HG03045 (cell line): ENCODE results near the gene SLC35F4.
"Not testable (repeated sequence)": the region's sequence is repeated elsewhere in the genome, so short reads cannot be mapped to it uniquely, and the experiment has no call there.

Experiments
- ATAC-seq: cut with Tn5 transposase; IDR thresholded peaks from one replicate; pipeline ENCODE4 v1.9.1; 2021; ENCODE audit warnings: mild to moderate bottlenecking, moderate library complexity; ENCODE audit not compliant: unreplicated experiment

SLC35F4 gene

DNA sequence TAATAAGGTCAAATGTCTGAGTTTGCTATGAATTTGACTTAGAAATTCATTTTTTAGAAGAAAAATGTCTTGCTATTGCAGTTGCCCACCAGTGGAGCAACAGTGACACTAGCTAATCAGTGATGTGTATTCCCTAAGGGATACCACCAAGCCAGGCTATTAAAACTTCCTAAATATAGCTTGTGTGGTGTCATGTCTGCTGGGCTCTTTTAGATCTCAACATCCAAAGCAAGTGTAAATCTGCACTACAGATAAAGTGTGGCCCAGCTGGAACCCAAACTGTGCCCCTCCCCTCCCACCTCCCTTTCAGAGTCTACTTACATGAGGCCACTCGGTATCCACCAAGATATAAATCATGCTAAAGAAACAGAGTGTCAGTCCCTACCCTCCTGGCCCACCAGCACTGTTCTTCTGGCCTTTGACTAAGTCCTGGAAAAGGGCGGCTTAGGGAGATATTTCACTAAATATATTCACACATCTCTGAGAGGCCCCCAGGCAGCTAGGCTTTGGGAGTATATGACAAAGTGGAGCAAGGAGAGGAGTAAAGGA, 53.8 kb downstream of the SLC35F4 start:
- no peak for ATAC-seq

DNA sequence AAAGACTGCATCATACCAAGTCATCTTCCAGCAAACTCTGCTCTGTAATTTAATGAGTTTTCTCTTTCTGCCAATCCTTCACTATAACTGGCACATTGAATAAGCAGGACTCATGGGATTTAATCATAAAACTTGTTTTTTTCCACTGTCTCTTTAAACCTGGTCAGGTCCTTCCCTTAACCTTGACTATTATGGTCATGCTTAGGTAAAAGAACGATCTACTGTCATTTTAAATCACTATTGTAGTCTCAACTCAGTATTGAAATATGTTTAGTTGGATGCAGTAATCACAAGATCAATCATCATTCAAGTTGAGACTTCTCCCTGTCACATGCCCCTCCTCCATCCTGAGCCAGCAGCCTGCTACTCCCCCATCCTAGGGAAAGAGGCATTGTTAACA, 56.1 kb downstream of the SLC35F4 start:
- ATAC-seq: no peak

DNA sequence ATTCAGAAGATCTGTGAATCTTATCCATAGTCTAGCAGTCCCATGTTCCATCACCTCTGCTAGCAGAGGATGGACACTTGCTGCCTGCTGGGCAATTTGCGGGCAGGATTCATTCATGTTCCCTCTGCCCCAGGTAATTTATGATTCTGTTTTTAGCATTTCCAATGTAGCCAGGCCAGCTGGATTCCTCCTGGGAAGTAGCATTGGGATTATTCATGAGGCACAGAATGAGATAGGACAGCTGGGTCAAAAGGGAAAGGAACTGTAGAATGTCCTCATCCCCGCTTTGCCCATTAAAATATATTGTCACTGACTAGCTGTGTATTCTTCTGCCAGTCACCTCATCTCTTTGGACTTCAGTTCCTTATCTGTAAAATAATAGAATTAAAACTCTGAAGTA, 68.7 kb downstream of the SLC35F4 start:
- ATAC-seq: no peak

DNA sequence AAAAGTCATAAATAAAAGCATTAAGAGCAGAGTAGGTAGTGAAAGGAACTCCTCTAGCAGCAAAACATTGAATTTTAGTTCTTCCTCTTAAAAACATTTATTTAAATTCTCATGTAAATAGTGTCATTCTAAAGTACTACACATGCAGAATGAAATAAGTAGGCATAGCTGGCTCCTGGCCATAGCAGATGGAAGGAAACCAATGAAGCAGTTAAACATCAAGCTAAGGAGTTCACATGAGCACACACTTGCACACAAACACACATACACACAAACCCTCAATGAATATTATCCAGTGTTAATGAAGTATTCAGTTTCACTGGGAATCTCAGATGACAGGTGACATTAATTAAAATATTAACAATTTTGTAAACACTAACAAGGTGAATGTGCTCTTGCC, 69.3 kb downstream of the SLC35F4 start:
- ATAC-seq: no peak

DNA sequence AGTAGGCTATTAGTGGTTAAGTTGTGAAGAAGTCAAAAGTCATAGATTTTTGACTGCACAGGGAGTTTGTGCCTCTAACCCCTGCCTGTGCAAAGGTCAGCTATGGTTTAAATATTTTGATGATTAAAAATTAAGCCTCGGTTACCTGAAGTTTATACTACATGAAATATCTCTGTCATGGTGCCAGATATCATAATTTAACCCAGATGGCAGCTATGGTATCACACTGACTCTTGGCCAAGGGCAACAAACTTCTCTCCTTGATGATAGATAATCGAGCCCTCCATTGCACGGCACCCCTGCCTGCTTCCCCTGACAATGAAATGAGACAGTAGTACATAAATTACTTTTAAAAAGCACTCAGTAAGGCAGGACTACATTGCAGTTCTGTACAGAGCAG, 80.8 kb downstream of the SLC35F4 start:
- no peak for ATAC-seq

DNA sequence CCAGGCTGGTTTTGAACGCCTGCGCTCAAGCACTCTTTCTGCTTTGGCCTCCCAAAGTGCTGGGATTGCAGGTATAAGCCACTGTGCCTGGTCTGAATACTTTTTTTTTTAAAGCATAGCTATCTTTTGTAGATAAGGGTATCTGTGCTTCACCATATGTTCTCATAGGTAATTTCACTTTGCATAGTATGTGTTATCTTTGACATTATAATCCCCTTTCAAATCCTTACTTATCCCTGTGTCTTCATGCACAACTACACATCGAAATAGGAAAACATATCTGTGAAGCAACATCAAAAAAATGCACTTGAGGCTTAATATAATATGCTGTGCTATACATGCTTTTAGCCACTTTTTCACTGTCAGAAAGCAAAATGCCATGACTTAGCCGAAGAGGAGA, 94.1 kb downstream of the SLC35F4 start:
- ATAC-seq: no peak

DNA sequence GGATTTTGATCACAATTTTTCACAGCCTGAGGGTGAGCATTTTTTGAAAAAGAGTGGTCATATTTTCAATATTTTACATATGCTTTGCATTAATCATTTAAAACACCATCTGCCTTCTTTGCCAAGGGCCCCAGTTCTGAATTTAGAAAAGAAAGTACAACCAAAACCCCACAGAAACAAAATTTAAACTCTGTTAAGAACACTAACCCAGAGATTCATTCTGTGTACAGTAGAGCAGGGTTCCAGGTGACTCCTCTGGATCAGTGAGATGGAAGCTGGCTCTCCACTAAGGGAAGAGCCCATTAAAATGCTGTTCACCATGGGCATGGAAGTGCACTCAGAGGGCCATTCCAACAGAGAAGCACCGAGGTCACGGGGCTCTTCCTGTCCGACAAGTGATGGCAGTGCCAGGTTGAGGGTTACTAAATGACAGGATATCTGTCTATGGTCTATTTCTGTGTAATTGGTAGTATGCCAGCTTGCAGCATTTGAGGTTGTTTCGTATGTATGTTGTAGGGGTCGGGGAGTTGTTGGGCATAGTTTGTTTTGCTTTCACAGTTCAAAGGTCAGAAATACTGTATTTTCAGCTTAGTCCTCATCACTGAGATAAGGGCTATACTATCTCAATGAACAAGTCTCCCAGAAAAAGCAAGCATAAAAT, 95.9 kb downstream of the SLC35F4 start:
- ATAC-seq: no peak

DNA sequence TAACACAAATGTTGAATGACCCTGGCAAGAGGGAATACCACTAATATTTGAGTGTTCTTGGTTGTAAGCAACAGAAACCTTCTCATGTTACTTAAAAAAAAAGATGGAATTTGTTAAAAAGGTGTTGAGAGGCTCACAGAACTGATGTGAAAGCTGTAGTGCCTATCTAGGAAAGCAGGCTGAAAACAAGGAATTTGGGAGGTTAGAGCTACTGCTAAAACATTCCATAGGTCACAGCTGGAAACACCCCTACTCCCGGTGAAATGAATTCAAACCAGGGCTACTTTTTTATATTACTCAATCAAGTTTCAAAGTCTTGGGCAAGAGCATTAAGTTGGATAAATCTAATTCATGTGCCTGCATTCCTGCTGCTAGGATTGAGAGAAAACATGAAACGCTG, 104.1 kb downstream of the SLC35F4 start:
- ATAC-seq: no peak

DNA sequence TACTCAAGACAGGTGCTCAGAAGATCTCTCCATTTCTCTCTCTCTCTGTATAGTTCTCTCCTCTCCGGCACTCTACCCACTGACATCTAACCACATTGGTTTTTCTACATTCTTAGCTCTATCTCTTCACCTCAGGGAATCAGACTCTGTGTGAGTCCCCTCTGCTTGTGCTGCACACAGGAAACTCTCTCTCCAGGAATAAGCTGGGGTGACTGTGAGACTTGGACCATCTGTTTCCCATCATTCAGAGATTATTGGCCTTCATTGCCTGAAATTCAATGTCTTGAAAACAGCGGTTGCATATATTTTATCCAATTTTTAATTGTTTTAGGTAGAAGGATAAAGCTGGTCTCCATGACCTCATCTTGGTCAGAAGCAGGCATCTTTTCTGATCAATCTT, 105.0 kb downstream of the SLC35F4 start:
- ATAC-seq: no peak

DNA sequence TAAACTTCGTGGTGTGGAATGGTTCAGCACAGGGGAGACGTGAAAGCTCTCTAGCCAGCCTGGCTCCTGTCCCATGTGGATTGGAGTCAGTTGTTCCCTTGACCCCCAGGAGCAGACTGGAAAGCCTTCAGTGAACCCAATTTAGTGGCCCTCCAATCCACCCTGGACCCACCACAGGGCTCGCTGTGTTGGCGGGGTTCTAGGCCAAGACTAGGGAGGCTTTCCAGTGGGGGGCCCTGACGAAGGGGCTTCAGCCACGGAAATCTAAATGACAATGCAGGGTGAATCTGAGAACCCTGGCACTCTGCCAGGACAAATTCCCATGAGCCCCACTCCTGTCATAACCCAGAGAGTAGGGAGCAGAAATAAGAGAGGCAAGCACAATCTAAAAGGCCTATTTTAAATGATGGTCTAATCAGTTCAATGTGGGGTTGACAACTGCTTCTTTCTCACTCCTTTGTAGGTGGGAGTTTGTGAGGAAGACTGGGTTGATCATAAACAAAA, 110.8 kb downstream of the SLC35F4 start:
- ATAC-seq: no peak

DNA sequence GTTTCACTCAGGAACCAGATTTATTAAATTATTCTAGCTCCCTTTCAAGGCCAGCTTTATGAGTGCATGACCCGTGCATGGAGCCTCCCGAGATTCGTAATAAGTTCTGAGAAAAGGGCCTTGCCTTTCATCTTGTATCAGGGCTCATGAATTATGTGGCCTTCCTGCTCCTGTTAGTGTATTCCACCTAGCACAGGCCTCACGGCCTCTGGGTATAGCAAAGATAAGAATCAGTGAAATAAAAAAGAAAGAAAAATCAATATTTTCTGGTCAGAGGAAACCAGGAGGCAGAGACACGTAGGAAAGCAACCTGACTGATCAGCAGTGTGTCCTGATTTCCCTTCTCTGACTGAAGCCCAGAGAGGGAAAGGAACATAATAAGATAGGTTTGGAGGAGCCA, 111.4 kb downstream of the SLC35F4 start:
- no peak for ATAC-seq

DNA sequence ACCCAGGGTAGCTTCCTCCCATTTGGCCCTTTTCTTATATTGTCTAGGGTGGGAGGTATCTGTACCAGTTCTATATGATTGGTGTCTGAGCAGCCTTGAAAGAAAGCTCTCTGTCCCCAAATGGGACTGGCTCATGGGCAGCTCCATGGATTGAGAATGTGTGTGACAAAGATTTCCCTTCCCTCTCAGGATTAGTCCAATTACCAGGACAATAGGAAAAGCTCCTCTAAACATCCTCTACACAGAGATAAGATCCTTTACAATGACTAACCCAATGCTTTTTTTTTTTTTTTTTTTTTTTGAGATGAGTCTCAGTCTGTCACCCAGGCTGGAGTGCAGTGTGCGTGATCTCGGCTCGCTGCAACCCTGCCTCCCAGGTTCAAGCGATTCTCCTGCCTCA, 112.1 kb downstream of the SLC35F4 start:
- no peak for ATAC-seq

DNA sequence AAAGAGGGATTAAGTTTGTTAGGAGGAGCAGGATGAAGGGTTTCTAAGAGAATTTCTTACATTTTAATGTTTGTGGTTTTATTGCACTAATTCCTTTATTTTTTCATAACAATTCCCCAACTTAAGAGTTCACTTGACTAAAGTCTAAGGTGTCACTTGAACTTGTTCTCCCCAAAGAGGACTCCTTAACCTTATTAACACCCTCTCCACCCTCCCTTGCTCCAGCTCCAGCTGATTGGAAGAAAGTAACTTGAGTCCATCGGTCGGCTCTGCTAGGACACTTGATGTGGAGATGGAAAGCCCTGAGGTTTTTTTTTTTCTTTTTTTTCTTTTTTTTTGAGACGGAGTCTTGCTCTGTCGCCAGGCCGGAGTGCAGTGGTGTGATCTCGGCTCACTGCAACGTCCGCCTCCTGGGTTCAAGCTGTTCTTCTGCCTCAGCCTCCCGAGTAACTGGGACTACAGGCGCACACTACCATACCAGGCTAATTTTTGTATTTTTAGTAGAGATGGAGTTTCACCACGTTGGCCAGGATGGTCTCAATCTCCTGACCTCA, 113.7 kb downstream of the SLC35F4 start:
- not testable (repeated sequence) for ATAC-seq

DNA sequence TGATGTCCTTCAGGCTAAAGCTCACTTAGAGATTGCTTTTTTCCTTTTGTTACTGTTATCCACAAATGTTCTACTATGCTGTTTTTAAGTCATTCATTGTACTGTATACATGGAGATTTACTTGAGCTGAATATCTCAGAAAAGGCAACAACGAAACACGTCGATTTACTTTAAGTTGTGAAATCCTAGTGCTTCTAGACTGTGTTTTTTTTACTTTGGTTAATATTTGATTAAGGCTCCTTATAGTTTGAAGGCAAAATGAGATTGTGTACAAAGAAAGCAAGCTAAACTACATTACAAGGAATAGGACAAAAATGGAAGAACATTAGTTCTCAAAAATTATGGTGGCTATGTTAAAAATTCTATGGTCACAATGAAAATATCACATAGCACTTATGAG, 114.5 kb downstream of the SLC35F4 start:
- no peak for ATAC-seq

DNA sequence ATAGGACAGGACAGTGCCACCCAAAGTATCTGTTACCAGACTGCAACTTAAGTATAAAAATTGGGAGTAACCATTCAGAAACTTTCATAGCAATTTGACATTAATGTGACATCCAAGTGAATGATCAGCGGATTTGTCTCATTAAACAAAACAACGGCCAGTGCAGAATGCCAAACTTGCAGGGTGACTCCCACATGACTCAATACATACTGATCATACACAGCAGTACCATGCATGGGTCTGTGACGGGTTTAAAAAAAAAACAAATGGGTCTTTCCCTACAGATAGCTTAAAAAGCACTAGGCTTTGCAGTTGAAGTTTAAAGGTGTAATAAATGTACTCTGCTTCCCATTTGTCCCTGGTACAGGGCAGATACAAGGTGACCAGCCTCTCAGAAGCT, 116.6 kb downstream of the SLC35F4 start:
- ATAC-seq: no peak

DNA sequence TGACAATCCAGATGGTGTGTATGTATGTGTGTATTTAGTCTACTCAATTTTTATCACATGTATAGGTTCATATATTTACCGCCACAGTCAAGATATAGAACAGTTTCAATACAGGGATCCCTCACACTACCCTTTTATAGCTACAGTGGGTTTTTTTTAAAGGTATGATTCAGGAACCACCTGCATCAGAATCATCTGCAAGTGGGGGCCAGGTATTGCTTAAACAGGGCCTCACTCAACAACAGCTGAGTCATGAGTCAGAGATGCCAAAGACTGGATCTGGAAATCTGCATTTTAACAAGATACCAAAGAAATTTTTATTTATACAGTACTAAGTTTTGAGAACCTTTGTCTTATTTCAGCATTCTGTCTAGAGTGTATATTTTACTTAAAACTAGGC, 117.6 kb downstream of the SLC35F4 start:
- ATAC-seq: no peak

DNA sequence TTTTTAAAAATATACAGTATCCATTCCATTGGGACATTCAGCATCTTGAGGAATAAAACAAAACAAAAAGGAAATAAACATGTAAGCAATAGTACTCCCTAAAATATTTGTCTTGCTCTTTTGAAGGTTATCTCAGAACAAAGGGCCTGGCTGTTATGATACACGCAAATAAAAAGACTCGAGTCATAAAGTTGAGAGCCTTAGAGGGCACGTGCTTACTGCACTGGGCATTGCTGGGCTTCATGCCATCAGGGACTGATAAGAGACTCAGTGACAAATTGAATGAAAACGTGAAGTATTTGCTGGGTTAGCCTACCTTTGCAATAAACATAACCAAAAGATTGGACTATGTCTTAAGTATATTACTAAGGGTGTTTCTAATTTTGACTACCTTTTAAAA, 118.9 kb downstream of the SLC35F4 start:
- ATAC-seq: no peak

DNA sequence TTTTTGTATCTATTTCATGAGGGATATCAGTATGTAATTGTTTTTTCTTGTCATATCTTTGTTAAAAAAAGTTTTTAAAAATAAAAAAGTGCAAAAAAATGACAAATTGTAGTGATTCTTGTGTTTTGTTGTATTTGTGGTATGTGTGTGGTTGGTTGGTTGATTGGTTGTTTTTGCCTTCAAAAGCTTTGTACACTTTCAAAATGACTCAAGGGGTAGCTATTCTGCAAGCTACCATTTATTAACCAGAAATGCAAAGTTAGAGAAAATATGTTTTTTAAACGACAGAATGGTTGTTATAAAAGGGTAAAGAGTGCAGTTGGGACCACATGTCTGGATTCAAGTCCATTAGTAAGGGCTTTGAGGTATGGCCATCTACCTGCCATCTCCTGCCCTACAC, 119.3 kb downstream of the SLC35F4 start:
- no peak for ATAC-seq

DNA sequence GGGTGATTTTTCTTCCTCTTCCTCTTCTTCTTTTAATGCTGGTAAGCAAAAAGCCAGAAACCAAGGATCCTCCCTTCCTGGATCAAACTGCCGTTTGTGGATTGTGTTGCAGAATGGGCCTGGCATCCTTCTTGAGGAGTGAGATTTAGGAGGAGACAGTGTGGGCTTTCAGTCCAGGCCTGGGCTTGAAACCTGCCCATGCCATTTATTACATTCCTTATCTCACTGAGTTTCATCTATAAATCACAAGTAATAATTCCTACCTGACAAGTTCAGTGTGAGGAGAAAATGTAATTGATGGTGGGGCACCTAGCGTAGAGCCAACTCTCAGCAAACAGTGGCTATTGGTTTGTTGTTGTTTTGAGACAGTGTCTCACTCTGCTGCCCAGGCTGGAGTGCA, 126.4 kb downstream of the SLC35F4 start:
- no peak for ATAC-seq

DNA sequence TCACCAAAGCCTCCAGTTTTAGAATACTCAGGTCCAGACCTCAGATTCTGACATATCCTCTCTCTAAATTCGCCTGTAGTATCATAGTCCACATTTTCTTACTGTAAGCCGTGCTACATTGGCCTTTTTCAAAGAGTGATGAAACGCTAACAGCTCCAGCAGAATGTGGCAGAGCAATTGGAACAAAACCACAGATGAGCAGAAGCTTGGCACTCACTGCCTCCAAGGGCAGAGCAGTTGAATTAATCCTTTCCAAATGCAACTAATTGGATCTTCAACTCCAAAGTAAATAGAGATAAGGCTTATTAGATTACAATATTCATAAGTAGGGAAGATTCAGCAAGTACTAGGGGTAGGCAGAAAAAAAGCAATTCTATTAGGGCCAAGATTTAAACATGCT, 128.3 kb downstream of the SLC35F4 start:
- ATAC-seq: no peak

DNA sequence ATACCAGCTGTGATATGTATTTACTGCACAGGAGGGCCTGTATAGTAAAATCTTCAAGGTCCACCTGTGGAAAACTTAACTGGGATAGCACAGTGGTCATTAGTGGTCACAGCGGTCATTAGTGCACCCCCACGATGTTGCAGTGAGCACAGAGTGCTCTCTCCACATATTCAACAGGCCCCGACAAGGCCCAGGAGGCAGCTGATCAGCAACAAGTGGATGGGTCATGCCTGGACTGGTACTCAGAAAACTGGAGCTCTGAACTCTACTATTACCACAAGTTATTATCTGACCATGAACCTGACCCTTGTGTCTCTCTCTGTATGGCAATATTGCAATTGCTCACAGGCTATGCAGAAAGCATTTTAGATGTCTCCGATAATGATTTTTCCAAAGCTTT, 129.5 kb downstream of the SLC35F4 start:
- ATAC-seq: no peak

DNA sequence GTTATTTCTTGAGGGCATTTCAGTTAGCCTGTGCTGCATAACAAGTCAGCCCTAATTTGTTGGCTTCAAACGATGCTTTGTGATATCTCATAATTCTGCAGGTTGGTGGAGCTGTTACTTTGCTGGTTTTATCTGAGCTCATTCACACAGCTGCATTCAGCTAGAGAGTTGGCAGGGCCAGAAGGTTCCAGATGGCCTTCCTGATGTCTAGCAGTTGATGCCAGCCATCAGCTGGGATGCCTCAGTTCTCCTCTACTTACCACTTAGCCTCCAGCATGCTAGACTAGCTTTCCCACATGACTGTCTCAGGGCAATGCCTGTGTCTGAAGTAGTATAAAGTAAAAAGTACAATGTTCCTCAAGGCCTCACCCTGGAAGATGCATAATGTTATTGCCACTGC, 130.6 kb downstream of the SLC35F4 start:
- no peak for ATAC-seq
